ENCODE results near the gene ATXN10. TPM values are rescaled to one million over a fixed set of nuclear protein-coding genes. Genes with fewer than 3 reads are reported as not detected.

Gene ATXN10
- total RNA-seq, 6 donors from 2014 or later = 90.2 to 137 (median 110) TPM

DNA sequence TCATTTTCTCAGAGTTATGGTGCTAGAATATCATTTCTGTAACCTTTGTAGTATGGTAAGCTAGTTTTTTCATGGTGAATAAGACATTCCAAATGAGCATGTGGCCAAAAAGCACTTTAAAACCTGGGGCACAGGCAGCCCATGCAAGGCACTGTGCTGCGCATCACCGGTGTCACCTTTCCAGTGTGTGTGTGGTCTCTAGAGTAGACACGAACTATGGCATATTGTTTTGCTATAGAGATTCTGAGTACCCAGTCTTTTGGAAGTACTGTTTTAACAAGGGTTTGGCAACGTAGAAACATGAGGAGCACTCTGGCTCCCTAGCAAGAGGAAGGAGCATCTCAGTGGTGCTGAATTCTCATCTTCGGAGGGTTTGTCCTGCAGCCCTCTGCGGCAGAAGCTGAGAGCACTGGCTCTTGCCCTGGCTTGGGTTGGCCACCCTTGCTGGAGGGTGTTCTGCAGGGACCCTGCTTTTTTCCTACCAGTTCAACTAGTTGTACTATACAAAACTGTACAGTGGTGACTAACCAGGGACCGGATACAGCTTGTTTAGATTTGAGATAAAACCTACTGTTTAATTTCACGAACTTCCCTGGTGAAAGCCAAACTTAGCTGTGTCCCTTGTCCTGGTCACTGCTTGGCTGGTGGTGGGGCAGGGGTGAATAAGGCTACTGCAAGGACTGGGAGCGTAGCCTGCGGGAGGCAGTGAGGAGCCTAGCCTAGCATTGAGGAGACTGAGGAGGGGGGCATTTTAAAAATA lies 135.7 kb downstream of the ATXN10 start:
- H3K27ac ChIP-seq = no peak overlapping the region
- peaks cover 0 to 5% (median 1%) of the 10 kb centered on the region in 4 donors for H3K4me1 ChIP-seq
- no peak for ATAC-seq (ENCODE audit: low FRiP score in 2 of 2)
- no peaks in the 10 kb centered on the region for H3K27me3 ChIP-seq
- TF ChIP-seq POLR2A (IDR thresholded peaks at IDR 0.05) (no peak), EP300 (IDR thresholded peaks at IDR 0.05) (no peak), POLR2AphosphoS5 (IDR thresholded peaks at IDR 0.05) (no peak)
- TF ChIP-seq, protein P1, sequence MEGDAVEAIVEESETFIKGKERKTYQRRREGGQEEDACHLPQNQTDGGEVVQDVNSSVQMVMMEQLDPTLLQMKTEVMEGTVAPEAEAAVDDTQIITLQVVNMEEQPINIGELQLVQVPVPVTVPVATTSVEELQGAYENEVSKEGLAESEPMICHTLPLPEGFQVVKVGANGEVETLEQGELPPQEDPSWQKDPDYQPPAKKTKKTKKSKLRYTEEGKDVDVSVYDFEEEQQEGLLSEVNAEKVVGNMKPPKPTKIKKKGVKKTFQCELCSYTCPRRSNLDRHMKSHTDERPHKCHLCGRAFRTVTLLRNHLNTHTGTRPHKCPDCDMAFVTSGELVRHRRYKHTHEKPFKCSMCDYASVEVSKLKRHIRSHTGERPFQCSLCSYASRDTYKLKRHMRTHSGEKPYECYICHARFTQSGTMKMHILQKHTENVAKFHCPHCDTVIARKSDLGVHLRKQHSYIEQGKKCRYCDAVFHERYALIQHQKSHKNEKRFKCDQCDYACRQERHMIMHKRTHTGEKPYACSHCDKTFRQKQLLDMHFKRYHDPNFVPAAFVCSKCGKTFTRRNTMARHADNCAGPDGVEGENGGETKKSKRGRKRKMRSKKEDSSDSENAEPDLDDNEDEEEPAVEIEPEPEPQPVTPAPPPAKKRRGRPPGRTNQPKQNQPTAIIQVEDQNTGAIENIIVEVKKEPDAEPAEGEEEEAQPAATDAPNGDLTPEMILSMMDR (IDR thresholded peaks at IDR 0.05) = no peak
- H3K36me3 ChIP-seq = peaks cover 0 to 29% (median 12%) of the 10 kb centered on the region in 4 donors
- no peak overlapping the region for H3K4me3 ChIP-seq
- WGBS, 2 donors = 92 to 98% methylated on average over 10 of the region's 10 CpGs
- H3K9me3 ChIP-seq = no peaks in the 10 kb centered on the region
- DNase-seq = no peak

DNA sequence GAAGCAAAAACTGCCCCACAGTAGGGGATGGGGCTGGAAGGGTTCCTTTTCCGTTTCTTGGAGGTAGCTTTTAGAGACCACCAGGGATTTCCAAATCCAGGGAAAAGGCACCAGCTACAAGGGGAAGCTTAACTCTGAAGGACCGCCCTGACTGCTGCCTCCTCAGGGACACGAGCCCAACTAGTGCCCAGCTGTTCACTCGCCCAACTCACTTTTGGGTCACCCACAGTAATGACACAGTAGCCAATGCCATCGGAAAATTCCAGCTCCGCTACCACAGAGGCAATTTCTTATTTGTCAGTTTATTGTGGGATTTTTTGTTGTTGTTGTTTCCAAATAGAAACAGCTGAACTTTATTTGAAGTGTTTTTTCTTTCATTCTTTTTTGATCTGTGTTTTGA lies 141.3 kb downstream of the ATXN10 start:
- no peak for DNase-seq
- peaks cover 2 to 46% (median 12%) of the 10 kb centered on the region in 4 donors for H3K36me3 ChIP-seq
- WGBS, 2 donors = 90 to 95% methylated on average over 6 of the region's 6 CpGs
- H3K9me3 ChIP-seq = no peaks in the 10 kb centered on the region
- no peak overlapping the region for H3K27ac ChIP-seq
- ATAC-seq (ENCODE audit: low FRiP score in 2 of 2) = no peak
- no peaks in the 10 kb centered on the region for H3K4me1 ChIP-seq
- no peak overlapping the region for H3K4me3 ChIP-seq
- TF ChIP-seq POLR2A (IDR thresholded peaks at IDR 0.05) (no peak), EP300 (IDR thresholded peaks at IDR 0.05) (no peak), POLR2AphosphoS5 (IDR thresholded peaks at IDR 0.05) (no peak)
- TF ChIP-seq, protein P1 (IDR thresholded peaks at IDR 0.05) = no peak
- H3K27me3 ChIP-seq = no peaks in the 10 kb centered on the region

DNA sequence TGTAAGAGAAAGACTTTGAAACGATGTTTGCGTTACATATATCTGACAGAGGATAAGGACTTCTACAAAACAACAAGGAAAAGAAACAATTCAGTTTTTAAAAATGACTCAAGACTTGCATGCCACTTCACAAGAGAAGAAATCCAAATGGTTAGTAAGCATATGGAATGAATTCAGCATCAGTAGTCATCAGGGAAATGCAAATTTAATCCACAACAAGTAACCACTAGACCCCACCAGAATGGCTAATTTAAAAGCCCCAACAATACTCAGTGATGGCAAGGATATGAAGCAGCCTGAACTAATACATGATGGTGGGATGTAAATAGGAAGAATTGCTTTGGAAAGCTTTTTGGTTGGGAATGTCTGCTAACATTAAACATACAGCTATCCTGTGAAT lies 142.6 kb downstream of the ATXN10 start:
- WGBS, 2 donors = 93 to 98% methylated on average over 2 of the region's 2 CpGs
- no peak overlapping the region for H3K27ac ChIP-seq
- no peak for ATAC-seq (ENCODE audit: low FRiP score in 2 of 2)
- H3K4me1 ChIP-seq = peaks cover 0 to 4% (median 0%) of the 10 kb centered on the region in 4 donors
- peaks cover 2 to 43% (median 11%) of the 10 kb centered on the region in 4 donors for H3K36me3 ChIP-seq
- TF ChIP-seq EP300 (IDR thresholded peaks at IDR 0.05) = no peak
- TF ChIP-seq, protein P1 (IDR thresholded peaks at IDR 0.05) = no peak
- TF ChIP-seq POLR2A (IDR thresholded peaks at IDR 0.05) = no peak
- no peak for TF ChIP-seq POLR2AphosphoS5 (IDR thresholded peaks at IDR 0.05)
- no peak for DNase-seq
- H3K27me3 ChIP-seq = no peaks in the 10 kb centered on the region
- no peaks in the 10 kb centered on the region for H3K9me3 ChIP-seq
- no peak overlapping the region for H3K4me3 ChIP-seq

DNA sequence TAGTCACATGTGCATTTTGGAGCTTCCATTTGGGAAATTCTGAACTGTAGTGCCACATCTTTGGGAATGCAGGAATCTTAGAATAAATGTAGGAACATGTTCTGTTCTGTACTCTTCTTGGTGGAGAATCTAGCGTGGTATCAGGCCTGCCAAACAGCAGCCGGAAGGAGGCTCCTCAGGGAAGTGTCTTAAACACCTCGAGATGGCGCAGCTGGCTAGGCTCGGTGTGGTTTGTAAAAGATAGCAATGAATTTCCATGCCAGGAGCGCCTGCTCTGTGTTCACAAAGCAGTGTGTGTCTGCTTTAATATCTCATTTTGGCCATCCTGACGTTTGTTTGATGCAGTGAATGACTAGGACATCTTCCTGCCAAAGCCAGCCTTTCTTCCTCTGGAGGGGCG lies 145.1 kb downstream of the ATXN10 start:
- Histone ChIP-seq H3K36me3 (peaks cover 2 to 40% (median 8%) of the 10 kb centered on the region in 4 donors), H3K27ac (no peak overlapping the region), H3K4me3 (no peak overlapping the region), H3K27me3 (no peaks in the 10 kb centered on the region), H3K4me1 (peaks cover 0 to 4% (median 0%) of the 10 kb centered on the region in 4 donors), H3K9me3 (no peaks in the 10 kb centered on the region)
- ATAC-seq (ENCODE audit: low FRiP score in 2 of 2) (no peak), DNase-seq (no peak)
- TF ChIP-seq, protein P1 (IDR thresholded peaks at IDR 0.05) = no peak
- TF ChIP-seq POLR2AphosphoS5 (IDR thresholded peaks at IDR 0.05) (no peak), EP300 (IDR thresholded peaks at IDR 0.05) (no peak), POLR2A (IDR thresholded peaks at IDR 0.05) (no peak)
- WGBS, 2 donors = 91 to 94% methylated on average over 8 of the region's 8 CpGs
